ENCODE results near the gene ZNF582. TPM values are rescaled to one million over a fixed set of nuclear protein-coding genes. Genes with fewer than 3 reads are reported as not detected.

ZNF582 gene
- total and polyA plus RNA-seq, 2 experiments from 2014 or later: 3.9 to 4.1 TPM

- TF ChIP-seq REST (IDR thresholded peaks at IDR 0.05; ENCODE audit: unreplicated experiment) (no peak), POLR2AphosphoS5 (IDR thresholded peaks at IDR 0.05; ENCODE audit: low read depth) (no peak), EZH2 (IDR thresholded peaks at IDR 0.05; ENCODE audit: low read depth, unreplicated experiment) (no peak)
These were observed 16.0 kb downstream of the ZNF582 start (continued) for GRCh38 chr19:56377105-56377924.

GRCh38 chr19:56372281-56372680 is 21.1 kb downstream of the ZNF582 start:
- no peaks in the 10 kb centered on the region for H3K27me3 ChIP-seq (ENCODE audit: insufficient read depth)
- H3K9me3 Mint-ChIP-seq: peaks cover 4% of the 10 kb centered on the region

More at GRCh38 chr19:56372281-56372680, 21.1 kb downstream of the ZNF582 start:
- DNase-seq (ENCODE audit: low spot score): no peak
- no peak overlapping the region for H3K4me3 Mint-ChIP-seq
- ATAC-seq: no peak
- Histone ChIP-seq H3K4me1 (ENCODE audit: insufficient read depth) (peaks cover 6% of the 10 kb centered on the region), H3K9me2 (ENCODE audit: insufficient read depth) (no peaks in the 10 kb centered on the region), H4K20me1 (replicated peaks; ENCODE audit: insufficient read depth) (no peaks in the 10 kb centered on the region), H3K36me3 (ENCODE audit: insufficient read depth) (peaks cover 30% of the 10 kb centered on the region), H3K27ac (ENCODE audit: low read depth) (no peak overlapping the region), H3K4me3 (no peak overlapping the region), H3K4me2 (no peak overlapping the region), H3F3A (replicated peaks; ENCODE audit: low read depth) (peaks cover 7% of the 10 kb centered on the region), H2AFZ (no peak overlapping the region), H3K79me2 (replicated peaks; ENCODE audit: insufficient read depth) (peaks cover 31% of the 10 kb centered on the region)
- no peak overlapping the region for H3K27ac Mint-ChIP-seq
- TF ChIP-seq CTCF (conservative IDR thresholded peaks at IDR 0.05; ENCODE audit: low read depth in 2 of 2) (no peak), EZH2 (IDR thresholded peaks at IDR 0.05; ENCODE audit: low read depth, unreplicated experiment) (no peak), JUNB (IDR thresholded peaks at IDR 0.05; ENCODE audit: unreplicated experiment) (no peak), ZNF114 (CRISPR knock-in tag; IDR thresholded peaks at IDR 0.05) (no peak), EZH2phosphoT487 (IDR thresholded peaks at IDR 0.05; ENCODE audit: unreplicated experiment) (no peak), ZNF462 (CRISPR knock-in tag; IDR thresholded peaks at IDR 0.05) (no peak), NANOG (IDR thresholded peaks at IDR 0.05; ENCODE audit: borderline replicate concordance) (no peak), ETS1 (IDR thresholded peaks at IDR 0.05) (no peak), ZNF331 (CRISPR knock-in tag; IDR thresholded peaks at IDR 0.05; ENCODE audit: low read depth) (no peak)
- peaks cover 7% of the 10 kb centered on the region for H3K27me3 Mint-ChIP-seq (ENCODE audit: insufficient read depth, low read depth, poor library complexity)
- H3K36me3 Mint-ChIP-seq (ENCODE audit: low read depth): peaks cover 87% of the 10 kb centered on the region
- peaks cover 14% of the 10 kb centered on the region for H3K4me1 Mint-ChIP-seq

Measured in GM23338 (cell line).